ENCODE data around the gene RPS4Y1. TPM values are rescaled to one million over a fixed set of nuclear protein-coding genes. Genes with fewer than 3 reads are reported as not detected.
"Not testable (repeated sequence)": the region's sequence is repeated elsewhere in the genome, so short reads cannot be mapped to it uniquely, and the experiment has no call there.

RPS4Y1 gene
- 0.20 TPM for total RNA-seq

- no peak for DNase-seq
These were observed at the start of gene RPS4Y1 for GRCh38 chrY:2841471-2841893. Gene RPS4Y1, plus strand, starts transcription at chrY:2841602. Its CDS starts 23 bp downstream, at chrY:2841625.

DNA sequence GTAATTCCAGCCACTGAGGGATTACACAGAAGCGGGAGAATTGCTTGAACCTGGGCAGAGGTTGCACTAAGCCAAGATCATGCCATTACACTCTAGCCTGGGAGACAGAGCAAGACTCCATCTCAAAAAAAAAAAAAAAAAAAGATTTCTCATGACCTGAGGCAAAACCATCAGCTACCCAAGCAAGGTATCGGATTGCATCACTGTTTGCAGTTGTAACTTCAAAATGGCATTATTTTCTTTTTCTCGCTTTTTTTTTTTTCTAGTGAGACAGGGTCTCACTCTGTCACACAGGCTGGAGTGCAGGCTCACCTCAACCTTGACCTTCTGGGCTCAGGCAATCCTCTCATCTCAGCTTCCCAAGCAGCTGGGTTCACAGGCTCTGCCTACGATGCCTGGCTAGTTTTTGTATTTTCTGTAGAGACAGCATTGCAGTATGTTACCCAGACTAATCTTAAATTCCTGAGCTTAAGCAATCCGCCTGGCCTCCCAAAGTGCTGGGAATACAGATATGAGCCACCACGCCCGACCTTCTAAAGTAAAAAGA lies 44.4 kb upstream of the RPS4Y1 start:
- DNase-seq = no peak

DNA sequence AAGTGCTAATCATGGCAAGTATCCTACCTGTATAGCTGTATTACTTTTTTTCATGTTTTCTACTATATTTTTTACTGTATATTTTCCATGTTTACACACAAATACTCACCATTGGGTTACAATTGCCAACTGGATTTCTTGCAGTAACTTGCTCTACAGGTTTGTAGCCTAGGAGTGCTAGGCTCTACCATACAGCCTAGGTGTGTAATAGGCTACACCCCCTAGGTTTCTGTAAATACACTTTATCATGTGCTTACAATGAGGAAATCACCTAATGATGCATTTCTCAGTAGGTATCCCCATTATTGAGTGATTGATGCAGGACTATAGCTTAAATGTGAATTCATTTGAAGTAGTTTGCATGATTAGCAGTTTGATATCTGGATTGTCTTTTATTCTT lies 43.4 kb upstream of the RPS4Y1 start:
- no peak for DNase-seq

GRCh38 chrY:2800246-2800645 lies 41.2 kb upstream of the RPS4Y1 start:
- no peak for DNase-seq

- not testable (repeated sequence) for DNase-seq
These were observed 24.1 kb upstream of the RPS4Y1 start for GRCh38 chrY:2817146-2817896.

GRCh38 chrY:2824471-2824870 lies 16.9 kb upstream of the RPS4Y1 start:
- DNase-seq = no peak

GRCh38 chrY:2828497-2828896 lies 12.9 kb upstream of the RPS4Y1 start:
- DNase-seq = no peak

DNA sequence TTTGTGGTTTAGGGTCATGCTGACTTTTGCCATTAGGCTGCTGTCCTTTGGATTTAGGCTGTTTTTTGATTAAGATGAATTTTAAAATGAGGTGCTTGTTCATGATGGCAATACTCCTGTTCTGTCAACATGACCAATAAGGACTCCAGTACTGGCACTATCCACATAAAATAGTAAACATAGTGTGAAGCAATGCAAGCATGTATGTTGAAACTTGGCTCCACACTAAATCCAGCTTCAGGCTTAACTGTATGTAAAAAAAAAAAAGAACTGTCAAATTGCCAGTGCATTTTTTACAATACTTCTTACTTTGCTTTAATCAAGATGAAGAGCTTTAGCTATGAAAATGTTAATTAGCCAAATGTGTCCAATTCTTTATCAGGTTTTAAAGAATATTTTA lies 6.2 kb upstream of the RPS4Y1 start:
- DNase-seq = no peak

GRCh38 chrY:2837078-2837477 lies 4.3 kb upstream of the RPS4Y1 start:
- no peak for DNase-seq

GRCh38 chrY:2837932-2838331 lies 3.5 kb upstream of the RPS4Y1 start:
- no peak for DNase-seq

DNA sequence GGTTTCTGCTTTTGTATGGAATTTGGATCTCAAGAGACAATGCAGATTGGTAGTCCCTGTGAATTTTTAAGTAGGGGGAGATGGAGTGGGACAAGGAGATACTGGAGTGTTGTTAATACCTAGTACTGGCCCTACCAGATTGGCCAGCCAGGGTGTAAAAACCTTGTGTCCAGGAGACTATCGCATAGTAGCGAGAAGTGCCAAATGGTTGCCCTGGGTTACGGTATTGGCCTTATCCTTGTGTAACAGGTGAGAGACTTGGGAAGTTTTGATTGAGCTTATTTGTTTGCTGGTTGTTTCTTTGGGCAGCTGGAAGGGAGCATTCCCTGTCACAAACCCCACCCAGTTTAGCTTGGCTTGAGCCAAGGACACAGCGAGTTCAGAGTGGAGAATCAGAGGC lies 5.4 kb downstream of the RPS4Y1 start:
- DNase-seq = no peak

- DNase-seq = no peak
These were observed 7.0 kb downstream of the RPS4Y1 start for GRCh38 chrY:2848384-2848783.

DNA sequence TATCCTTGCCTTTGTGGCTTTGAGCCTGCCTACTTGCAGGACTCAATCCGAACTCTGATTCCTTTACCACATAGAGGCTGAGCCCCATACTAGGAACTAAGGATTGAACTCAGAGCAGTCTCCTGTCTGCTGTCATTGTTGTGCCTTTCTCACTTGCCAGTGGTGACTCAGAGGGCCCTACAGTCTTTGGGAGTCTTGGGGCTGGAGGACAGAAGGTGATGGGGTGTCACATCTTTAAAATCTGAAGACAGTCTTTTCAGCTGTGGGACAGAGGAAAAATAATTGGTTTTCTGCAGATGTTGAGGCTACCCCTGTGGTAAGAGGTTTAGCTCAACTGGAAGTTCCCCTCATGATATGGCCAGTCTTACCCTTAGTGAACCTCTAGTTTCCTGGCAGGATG lies 8.0 kb downstream of the RPS4Y1 start:
- no peak for DNase-seq

GRCh38 chrY:2854145-2854774 lies 12.9 kb downstream of the RPS4Y1 start:
- no peak for DNase-seq

DNA sequence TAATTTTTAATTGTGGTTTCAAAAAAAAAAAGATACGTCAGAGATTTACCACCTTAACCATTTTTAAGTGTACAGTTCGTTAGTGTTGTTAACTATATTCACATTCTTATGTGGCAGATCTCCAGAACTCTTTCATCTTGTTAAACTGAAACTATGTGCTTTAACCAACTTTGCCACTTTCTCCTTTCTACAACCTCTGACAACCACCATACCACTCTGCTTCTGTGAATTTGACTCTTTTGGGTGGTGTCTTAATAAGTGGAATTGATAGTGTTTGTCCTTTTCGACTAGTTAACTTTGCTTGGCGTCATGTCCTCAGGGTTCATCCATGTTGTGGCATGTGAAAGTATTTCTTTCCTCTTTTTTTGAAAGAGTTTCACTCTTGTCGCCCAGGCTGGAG lies 15.7 kb downstream of the RPS4Y1 start:
- no peak for DNase-seq

DNA sequence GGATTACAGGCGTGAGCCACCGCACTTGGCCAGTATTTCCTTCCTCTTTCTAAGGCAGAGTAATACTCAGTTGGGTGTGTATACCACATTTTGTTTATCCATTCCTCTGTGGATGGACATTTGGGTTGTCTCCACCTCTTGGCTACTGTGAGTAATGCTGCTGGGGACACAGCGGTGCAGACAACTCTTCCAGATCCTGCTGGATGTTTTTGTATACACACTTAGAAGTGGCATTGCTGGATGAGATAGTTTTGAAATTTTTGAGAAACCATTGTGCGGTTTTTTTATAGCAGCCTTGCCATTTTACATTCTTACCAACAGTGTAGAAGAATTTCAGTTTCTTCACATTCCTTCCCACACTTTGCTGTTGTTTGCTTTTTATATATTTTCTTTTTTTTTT lies 16.3 kb downstream of the RPS4Y1 start:
- DNase-seq = no peak

DNA sequence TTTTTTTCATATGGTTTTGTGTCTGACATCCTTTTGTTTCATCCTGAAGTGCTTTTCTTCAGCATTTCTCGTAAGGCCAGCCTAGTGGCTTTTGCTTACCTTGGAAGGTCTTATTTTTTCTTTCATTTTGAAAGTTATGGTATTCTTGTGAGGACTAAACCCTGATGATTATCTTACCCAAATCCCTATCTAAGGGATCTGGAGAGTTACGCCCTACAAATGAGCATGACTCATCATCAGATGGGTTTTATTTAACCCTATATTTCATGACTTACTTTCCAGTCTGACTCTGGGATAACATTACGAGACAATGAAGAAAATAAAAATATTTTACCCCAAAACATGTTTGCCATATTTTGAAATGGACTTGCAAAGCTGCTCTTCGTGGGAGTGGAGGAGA lies 18.4 kb downstream of the RPS4Y1 start:
- DNase-seq = no peak

DNA sequence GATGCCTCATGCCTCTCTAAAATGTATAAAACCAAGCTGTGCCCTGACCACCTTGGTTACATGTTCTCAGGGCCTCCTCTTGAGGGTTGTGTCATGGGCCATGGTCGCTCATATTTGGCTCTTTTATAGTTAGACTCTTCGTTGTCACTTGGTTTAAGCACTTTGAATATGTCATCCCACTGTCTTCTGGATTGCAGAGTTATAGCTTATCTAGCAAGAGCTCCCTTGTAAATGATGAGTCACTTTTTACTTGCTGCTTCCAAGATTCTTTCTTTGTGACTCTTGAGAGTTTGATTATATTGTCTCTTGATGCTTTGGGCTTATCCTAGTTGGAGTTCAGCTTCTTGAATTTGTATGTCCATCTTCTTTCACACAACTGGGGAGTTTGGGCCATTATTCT lies 19.1 kb downstream of the RPS4Y1 start:
- DNase-seq = no peak

GRCh38 chrY:2866581-2866980 lies 25.2 kb downstream of the RPS4Y1 start:
- no peak for DNase-seq

GRCh38 chrY:2867469-2867868 lies 26.1 kb downstream of the RPS4Y1 start:
- no peak for DNase-seq

- DNase-seq = no peak
These were observed 26.7 kb downstream of the RPS4Y1 start for GRCh38 chrY:2868035-2868607.

- not testable (repeated sequence) for DNase-seq
These were observed 30.8 kb downstream of the RPS4Y1 start for GRCh38 chrY:2872234-2872633.

DNA sequence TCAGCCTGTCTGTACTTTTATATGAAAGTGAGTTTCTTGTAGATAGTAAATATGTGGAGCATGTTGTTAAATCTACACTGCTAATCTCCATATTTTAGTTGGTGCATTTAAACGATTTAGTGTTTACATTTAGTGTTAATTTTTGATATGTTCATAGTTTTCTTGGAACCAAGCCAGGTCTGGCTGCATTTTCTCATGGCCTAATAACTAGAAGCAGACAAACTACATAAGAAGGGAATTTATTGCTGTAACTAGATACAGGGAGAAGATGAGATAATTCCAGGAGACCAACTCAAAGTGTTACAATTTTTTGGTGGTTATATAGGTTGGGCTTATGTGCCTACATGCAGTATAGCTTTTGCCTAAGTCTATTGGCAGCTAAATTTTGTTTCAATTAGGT lies 32.8 kb downstream of the RPS4Y1 start:
- no peak for DNase-seq

- DNase-seq = no peak
These were observed 42.2 kb downstream of the RPS4Y1 start for GRCh38 chrY:2883561-2883960.
